Endometrium (tissue), 2 donors: ENCODE data around the gene CAMK2G.

Experiments
- FAIRE-seq: peaks from 2 replicates; lab custom pipeline; 2012; peaks lifted over from hg19 to GRCh38; lab: Jason Lieb, UNC
- donor health status: control.
- donor health status: control.

Gene CAMK2G

DNA sequence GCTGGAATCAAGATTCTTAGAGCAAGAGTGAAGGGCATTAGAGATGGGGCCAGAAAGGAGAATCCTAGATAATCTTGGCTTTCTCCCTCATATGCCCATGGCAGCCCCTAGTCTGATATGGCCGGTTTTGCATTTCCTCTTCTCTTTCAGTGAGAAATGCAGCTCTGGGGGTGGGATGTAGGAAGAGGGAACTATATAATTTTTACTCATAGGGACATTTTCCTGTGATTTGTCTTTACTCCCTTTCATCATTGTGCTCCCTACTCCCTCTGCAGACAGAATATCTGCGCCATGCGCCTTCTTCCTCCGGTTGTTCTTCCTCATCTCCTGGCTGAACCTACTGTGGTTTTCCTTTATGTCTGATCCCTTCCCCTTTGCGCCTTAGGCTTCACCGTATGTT, 109.3 kb downstream of the CAMK2G start:
- no peak for FAIRE-seq

DNA sequence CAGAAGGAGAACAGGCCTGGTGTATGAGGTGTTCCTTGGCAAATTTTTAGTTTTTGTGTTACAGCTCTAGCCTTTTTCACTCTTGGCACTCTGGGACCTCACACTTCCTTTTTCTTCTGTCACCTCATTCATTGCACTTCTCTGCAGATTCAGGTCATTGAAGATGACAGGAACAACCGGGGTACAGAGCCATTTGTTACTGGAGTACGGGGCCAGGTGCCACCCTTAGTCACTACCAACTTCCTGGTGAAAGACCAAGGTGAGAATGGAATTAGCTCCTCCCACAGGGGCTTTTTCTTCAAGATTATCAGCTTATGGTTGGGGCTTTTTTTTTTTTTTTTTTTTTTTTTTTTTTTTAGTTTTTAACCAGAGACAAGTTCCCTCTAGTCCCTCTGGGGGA, 111.0 kb downstream of the CAMK2G start:
- no peak for FAIRE-seq

DNA sequence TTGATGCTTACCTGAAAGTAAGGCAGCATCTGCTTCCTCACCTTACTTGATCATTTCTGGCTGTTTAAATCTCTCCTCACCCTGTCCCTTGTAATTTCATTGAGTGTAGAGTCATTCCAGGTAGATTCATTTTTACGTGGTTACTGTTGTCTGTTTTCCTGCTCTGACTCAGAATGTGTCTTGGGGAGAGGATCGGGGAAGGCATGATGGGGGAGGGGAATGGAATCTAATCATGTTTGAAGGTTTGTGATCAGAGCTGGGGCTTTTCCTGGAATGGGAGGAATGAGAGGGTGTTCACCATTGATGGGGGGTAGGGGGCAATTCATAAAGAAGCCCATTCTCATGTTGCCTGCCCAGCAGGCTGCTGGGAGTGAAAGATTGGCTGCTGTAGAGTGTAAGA, 111.4 kb downstream of the CAMK2G start:
- no peak for FAIRE-seq
